GM19467 (cell line): ENCODE results near the gene HADHA.

Source experiments
- ATAC-seq: cut with Tn5 transposase; IDR thresholded peaks from one replicate; pipeline ENCODE4 v1.9.1; 2021; ENCODE audit warnings: mild to moderate bottlenecking, moderate library complexity; ENCODE audit not compliant: unreplicated experiment

Gene HADHA

DNA sequence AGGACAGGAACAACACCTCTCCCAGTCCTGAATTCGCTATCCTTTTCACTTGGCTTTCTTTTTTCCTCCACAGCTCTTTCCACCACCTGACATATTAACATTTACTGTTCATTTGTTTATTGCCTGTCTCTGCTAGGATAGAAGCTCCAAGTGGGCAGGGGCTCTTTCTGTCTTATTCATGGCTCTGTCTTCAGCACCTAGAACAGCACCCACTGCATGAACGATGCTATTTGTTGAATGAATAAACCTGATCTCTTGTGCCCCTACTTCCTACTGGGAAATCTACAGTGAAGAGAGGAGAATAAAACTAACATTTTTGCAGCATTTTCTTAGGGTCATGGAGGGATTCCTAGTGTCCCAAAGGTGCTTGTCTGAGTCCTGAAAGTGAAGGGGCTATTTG lies 95.9 kb downstream of the HADHA start:
- no peak for ATAC-seq

DNA sequence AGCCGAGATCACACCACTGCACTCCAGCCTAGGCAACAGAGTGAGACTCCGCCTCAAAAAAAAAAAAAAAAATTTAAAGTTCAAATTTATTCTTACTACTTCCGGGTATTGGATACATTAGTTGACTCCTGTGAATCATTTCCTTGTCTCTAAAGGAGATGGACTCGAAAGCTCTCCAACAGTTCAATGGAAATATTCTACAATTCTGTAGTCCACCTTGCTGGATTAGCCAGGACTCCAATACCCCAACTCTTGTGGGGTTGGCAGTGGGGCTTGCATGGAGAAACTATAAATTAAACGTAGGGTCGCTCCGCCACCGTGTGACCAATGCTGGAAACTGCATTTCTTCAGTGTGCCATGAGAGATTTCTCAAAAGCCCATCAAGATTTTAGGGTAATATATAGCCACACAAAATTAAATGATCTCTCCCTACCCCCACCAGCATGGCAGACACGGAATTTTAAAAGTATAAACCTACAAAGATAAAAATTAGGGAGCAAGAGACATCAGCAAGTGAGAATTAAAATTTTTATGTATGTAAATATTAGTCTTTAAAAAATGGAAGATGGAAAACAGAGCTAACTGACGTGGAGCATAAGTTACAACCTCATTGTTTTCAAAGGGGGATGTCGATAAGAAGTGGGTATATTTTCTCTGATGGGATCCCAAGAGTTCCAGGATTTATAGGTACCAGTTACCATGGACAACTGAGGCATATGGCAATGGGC lies 99.3 kb downstream of the HADHA start:
- no peak for ATAC-seq

DNA sequence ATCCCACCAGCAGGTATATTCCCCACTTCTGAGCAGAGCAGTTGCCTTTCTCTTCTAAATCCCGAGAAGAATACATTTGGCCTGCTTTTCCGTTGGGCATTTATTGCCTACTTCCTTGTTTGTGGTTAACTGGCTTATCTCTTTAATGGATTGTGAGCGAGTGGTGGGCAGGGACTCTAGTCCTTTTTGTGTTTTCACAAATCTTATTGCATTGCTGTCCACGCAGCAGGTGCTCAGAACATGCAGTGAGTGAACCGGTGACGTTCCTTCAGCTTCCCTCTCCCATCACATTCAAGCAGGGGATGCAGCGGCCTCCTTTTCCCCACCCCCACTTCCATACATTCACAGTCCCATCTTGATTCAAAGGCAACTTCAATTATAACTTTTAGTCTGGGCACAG lies 100.4 kb downstream of the HADHA start:
- ATAC-seq: no peak

DNA sequence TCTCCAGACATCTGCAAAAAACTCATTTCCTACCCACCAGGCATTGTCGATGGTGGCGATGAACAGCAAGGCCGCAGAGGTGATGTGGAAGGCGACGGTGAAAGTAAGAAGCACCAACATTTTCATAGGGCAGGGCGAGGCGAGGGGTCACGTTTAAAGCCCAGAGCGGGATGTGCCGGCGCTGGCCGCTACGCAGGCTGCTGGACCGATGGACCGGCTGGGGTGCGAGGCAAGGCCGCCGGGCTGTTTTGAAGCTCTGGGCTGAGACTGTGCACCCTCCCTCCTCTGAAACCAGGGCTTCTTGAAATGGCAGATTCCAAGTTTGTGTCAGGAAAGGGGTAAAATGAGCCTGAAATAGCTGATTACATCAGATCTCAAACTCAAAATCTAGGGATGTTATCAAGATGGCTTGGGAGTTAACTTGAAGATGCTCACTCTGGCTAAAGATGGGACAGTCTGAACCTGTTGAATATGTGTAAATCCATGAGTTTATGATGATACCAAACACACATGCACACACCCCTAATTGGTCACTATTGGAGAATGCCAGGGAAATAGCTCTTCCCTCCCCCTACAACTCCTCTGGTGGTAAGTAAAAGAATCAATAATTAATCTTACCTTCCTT lies 103.2 kb downstream of the HADHA start:
- ATAC-seq: no peak
